Activated CD4-positive, alpha-beta T cell treated with anti-CD3 and anti-CD28 coated beads, Interleukin-2, Interleukin-6, amounts not matched to agents 100 ng/mL and 50 ng/mL, durations not matched to agents 16 hours and 8 hours (primary cell): ENCODE results near the gene C1orf216.
"Not testable (repeated sequence)": the region's sequence is repeated elsewhere in the genome, so short reads cannot be mapped to it uniquely, and the experiment has no call there.

Source experiments
- DNase-seq: peaks from one replicate; pipeline ENCODE4 v3.0.0-alpha.2; 2020

C1orf216 gene

DNA sequence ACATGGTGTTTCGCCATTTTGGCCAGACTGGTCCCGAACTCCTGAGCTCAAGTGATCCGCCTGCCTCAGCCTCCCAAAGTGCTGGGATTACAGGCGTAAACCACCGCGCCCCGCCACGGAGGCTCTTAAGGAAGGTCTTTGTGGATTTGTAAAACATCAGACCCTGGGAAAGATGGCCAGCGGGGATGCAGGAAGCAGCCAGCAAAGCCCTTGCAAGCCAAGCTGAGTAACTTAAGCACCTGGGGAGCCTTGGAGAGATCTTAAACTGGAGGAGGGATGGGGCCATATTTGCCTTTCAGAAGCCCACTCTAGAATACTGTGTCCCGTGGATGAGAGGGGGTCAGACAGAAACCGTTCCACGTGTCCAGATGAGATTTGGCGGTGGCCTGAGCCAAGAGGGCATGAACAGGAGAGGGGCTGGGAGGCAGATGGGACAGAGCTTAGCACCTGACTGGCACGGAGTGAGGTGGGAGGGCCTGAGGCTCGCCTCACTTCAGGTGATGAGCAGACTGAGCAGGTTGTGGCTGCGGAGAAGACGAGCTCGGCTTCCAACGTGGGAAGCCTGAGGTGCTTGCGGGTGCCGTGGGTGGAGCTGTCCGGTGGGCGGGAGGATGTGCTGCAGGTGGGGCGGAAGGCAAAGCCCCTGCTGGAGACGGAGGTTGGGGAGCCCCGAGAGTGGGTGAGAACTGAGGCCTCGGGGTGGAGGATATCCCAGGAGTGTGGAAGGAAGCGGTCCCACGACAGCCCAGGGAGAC lies 11.7 kb downstream of the C1orf216 start:
- no peak for DNase-seq

DNA sequence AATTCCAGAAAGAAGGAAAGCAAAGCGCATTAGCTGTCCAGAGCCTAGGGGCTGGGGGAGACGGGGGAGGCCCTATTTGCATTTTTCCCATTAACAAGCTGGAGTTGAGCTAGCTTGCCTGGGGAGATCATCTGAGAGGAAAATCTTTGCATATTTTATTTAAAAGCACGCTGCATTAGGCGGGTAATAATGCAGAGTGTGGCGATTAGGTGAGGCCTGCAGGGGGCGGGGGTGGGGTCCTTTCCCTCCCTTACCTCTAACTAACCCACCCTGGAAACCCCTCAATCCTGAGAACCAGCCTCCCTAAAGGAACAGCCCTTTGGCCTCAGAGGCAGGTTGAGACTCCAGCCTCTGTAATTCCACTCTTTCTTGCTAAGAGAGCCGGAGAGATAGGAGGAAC lies 16.2 kb downstream of the C1orf216 start:
- DNase-seq, result no peak

GRCh38 chr1:35699152-35699551 lies 19.5 kb downstream of the C1orf216 start:
- not testable (repeated sequence) for DNase-seq

- no peak for DNase-seq
Measured at GRCh38 chr1:35692317-35692716, 26.4 kb downstream of the C1orf216 start.

- DNase-seq, result no peak
Measured at GRCh38 chr1:35691571-35692220, 27.0 kb downstream of the C1orf216 start.

DNA sequence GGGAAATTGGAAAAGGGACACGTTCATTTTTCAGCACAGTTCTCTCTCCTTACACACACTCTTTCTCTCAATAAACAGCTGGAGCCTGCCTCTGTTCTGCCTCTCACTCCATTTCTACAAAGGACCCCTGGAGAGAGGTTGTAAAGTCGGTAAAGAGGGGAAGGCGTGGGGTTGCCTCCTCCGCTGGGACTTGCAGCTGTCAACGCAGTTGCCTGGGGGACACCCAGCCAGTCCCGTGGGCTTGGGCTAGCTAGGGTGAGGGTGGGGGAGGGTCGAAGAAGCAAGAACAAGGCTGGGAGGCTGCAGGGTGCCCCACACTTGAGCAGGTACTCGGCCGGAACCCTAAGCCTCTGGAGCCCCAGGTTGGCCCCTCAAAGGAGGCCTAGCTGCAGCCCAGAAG lies 27.6 kb downstream of the C1orf216 start:
- DNase-seq, result no peak

DNA sequence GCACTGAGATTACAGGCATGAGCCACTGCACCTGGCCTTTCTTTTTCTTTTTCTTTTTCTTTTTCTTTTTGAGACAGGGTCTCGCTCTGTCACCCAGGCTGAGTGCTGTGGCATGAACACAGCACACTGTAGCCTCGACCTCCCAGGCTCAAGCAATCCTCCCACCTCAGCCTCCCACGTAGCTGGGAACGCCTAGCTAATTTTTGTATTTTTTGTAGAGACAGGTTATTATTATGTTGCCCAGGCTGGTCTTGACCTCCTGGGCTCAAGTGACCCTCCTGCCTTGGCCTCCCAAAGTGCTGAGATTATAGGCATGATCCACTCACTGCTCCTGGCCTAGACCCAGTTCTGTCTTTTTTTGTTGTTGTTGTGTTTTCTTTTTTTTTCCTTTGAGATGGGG lies 28.6 kb downstream of the C1orf216 start:
- not testable (repeated sequence) for DNase-seq

DNA sequence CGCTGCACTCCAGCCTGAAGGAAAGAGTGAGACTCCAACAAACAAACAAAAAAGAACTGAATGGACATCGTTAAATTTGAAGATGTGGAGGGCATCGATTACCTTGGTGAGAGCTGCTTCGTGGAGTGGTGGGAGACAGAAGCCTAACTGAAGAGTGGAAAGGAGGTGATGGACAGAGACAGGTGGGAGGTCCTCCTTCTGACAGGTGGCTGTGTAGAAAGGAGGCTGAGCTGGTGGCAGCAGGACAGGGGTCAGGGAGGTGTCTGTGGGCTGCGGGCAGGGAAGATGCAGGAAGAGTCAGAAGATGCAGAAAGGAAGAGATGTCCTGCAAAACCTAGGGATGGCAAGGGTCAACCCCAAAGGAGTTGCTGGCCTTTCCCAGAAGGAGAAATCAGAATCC lies 30.5 kb downstream of the C1orf216 start:
- no peak for DNase-seq

GRCh38 chr1:35683012-35683411 lies 35.7 kb downstream of the C1orf216 start:
- DNase-seq, result no peak

- DNase-seq, result no peak
Measured at GRCh38 chr1:35680271-35680670, 38.4 kb downstream of the C1orf216 start.

- DNase-seq, result no peak
Measured at GRCh38 chr1:35675773-35676172, 42.9 kb downstream of the C1orf216 start.

- no peak for DNase-seq
Measured at GRCh38 chr1:35674111-35674510, 44.6 kb downstream of the C1orf216 start.

DNA sequence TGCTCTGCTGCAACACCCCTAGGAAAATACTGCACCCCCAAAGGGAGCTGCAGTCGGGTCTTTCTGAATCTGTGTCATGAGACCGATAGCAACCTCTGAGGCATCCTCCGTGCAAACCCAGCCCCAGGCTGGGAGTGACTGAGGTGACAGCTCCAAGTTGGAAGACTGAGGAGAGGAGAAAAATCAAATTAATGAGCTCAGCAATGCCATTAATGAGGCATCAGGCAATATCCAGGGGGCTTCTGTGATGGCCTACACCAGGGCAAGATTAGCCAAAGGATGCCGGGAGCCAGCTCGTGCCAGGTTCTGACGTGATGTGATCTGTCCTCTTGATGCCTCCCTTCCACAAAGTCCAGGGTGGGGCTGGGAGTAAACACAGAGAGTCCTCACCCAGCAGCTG lies 46.6 kb downstream of the C1orf216 start:
- no peak for DNase-seq

DNA sequence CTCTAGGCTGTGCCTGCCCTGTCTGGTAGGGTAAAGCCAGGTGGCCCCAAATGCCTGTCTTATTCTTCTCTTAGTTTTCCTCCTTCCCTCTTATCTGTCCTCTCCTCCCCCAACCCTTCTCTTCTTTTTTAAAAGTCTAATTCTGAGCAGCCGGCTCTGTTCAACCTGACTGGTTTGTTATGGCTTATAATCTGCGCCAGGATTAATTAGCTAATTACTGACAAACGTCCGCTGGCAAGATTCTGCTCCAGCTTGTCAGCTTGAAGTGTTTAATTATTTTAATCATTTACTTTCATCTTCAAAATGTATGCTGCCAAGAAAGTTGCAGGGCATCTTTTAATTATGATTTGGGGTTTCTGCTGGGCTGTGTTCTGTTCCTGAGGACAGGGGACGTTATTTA lies 50.2 kb downstream of the C1orf216 start:
- DNase-seq, result no peak

- DNase-seq, result no peak
Measured at GRCh38 chr1:35666916-35667315, 51.8 kb downstream of the C1orf216 start.

DNA sequence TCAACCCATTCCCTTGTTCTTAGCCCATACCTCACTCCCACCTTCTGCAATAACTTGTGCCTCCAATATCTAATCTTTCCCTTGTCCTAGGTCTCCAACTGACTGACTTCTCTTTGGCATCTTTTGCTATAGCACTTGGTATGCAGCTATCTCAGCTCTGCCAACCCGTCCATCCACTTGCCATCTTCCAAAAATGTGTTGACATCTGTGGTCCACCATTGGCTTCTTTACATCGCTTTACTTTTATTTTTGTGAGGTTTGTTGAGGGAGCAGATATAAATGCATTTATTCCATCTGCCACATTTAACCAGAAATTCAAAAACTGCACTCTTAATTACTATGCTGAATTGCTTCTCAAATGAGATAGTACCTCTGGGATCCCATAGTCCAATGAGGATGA lies 52.5 kb downstream of the C1orf216 start:
- DNase-seq, result no peak
